ENCODE measurements around the gene CNTN4.
"Not testable (repeated sequence)": the region's sequence is repeated elsewhere in the genome, so short reads cannot be mapped to it uniquely, and the experiment has no call there.

CNTN4 gene

GRCh38 chr3:2098398-2099027, at the start of gene CNTN4:
Gene CNTN4 (plus strand): TSS chr3:2098866.
- in situ Hi-C loops (cut with MboI; ENCODE audit: low sequenced_read_pairs) = no loop called here

- in situ Hi-C loops (cut with MboI; ENCODE audit: low sequenced_read_pairs) = no loop called here
These were observed 37.3 kb upstream of the CNTN4 start for GRCh38 chr3:2061360-2061759.

- in situ Hi-C loops (cut with MboI; ENCODE audit: low sequenced_read_pairs) = no loop called here
These were observed 27.1 kb upstream of the CNTN4 start for GRCh38 chr3:2071531-2071930.

GRCh38 chr3:2078821-2079220, 19.8 kb upstream of the CNTN4 start:
- in situ Hi-C loops (cut with MboI; ENCODE audit: low sequenced_read_pairs) = no loop called here

- in situ Hi-C loops (cut with MboI; ENCODE audit: low sequenced_read_pairs) = no loop called here
These were observed 15.7 kb upstream of the CNTN4 start for GRCh38 chr3:2082871-2083480.

- in situ Hi-C loops (cut with MboI; ENCODE audit: low sequenced_read_pairs) = not testable (repeated sequence)
These were observed 15.1 kb upstream of the CNTN4 start for GRCh38 chr3:2083558-2083957.

GRCh38 chr3:2090095-2090911, 8.4 kb upstream of the CNTN4 start:
- in situ Hi-C loops (cut with MboI; ENCODE audit: low sequenced_read_pairs) = no loop called here

- in situ Hi-C loops (cut with MboI; ENCODE audit: low sequenced_read_pairs) = no loop called here
These were observed 5.9 kb upstream of the CNTN4 start for GRCh38 chr3:2092758-2093157.

GRCh38 chr3:2094941-2095340, 3.7 kb upstream of the CNTN4 start:
- in situ Hi-C loops (cut with MboI; ENCODE audit: low sequenced_read_pairs) = no loop called here

GRCh38 chr3:2096216-2096615, 2.5 kb upstream of the CNTN4 start:
- in situ Hi-C loops (cut with MboI; ENCODE audit: low sequenced_read_pairs) = no loop called here

GRCh38 chr3:2097641-2098191, 950 bp upstream of the CNTN4 start:
- in situ Hi-C loops (cut with MboI; ENCODE audit: low sequenced_read_pairs) = no loop called here

- in situ Hi-C loops (cut with MboI; ENCODE audit: low sequenced_read_pairs) = no loop called here
These were observed 484 bp downstream of the CNTN4 start for GRCh38 chr3:2099028-2099671.

- in situ Hi-C loops (cut with MboI; ENCODE audit: low sequenced_read_pairs) = no loop called here
These were observed 1.1 kb downstream of the CNTN4 start for GRCh38 chr3:2099779-2100191.

- in situ Hi-C loops (cut with MboI; ENCODE audit: low sequenced_read_pairs) = no loop called here
These were observed 7.8 kb downstream of the CNTN4 start for GRCh38 chr3:2106438-2106837.

GRCh38 chr3:2110597-2111117, 12.0 kb downstream of the CNTN4 start:
- in situ Hi-C loops (cut with MboI; ENCODE audit: low sequenced_read_pairs) = no loop called here

GRCh38 chr3:2114617-2115275, 16.1 kb downstream of the CNTN4 start:
- in situ Hi-C loops (cut with MboI; ENCODE audit: low sequenced_read_pairs) = no loop called here

- in situ Hi-C loops (cut with MboI; ENCODE audit: low sequenced_read_pairs) = no loop called here
These were observed 32.1 kb downstream of the CNTN4 start for GRCh38 chr3:2130726-2131125.

- in situ Hi-C loops (cut with MboI; ENCODE audit: low sequenced_read_pairs) = no loop called here
These were observed 34.5 kb downstream of the CNTN4 start for GRCh38 chr3:2133146-2133545.

GRCh38 chr3:2137651-2138050, 39.0 kb downstream of the CNTN4 start:
- in situ Hi-C loops (cut with MboI; ENCODE audit: low sequenced_read_pairs) = no loop called here

GRCh38 chr3:2141482-2141881, 42.8 kb downstream of the CNTN4 start:
- in situ Hi-C loops (cut with MboI; ENCODE audit: low sequenced_read_pairs) = no loop called here
